GM20000 (cell line): ENCODE results near the gene NCAPG2.

Experiments
- DNase-seq: peaks from one replicate; pipeline ENCODE4 v3.0.0; 2012; ENCODE audit warnings: low spot score
- TF ChIP-seq, protein P1 (sequence below): IDR thresholded peaks from 2 replicates; pipeline ENCODE4 v1.5.1; 2012; ENCODE audit warnings: mild to moderate bottlenecking, control low read depth; ENCODE audit errors: extremely low read depth, missing control alignments

NCAPG2 gene

DNA sequence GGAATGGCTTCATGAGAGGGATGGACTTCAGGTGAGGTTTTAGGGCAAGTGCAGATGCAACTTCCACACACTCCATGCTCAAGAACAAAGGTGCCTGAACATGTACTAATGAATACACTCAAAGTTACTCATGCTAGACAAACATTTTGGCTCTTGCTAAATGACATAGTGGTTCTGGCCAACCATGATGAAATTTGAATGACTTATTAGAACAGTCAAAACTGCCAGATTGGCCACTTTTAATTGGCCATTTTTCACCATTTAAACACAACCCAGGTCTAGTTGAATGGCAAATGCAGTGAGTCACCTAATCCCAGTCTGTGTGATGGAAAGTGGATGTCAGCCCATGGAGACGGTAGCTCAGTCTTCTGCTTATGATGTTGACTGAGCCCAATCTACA is 112.1 kb downstream of the NCAPG2 start:
- no peak for DNase-seq
- TF ChIP-seq, protein P1, sequence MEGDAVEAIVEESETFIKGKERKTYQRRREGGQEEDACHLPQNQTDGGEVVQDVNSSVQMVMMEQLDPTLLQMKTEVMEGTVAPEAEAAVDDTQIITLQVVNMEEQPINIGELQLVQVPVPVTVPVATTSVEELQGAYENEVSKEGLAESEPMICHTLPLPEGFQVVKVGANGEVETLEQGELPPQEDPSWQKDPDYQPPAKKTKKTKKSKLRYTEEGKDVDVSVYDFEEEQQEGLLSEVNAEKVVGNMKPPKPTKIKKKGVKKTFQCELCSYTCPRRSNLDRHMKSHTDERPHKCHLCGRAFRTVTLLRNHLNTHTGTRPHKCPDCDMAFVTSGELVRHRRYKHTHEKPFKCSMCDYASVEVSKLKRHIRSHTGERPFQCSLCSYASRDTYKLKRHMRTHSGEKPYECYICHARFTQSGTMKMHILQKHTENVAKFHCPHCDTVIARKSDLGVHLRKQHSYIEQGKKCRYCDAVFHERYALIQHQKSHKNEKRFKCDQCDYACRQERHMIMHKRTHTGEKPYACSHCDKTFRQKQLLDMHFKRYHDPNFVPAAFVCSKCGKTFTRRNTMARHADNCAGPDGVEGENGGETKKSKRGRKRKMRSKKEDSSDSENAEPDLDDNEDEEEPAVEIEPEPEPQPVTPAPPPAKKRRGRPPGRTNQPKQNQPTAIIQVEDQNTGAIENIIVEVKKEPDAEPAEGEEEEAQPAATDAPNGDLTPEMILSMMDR, result no peak

DNA sequence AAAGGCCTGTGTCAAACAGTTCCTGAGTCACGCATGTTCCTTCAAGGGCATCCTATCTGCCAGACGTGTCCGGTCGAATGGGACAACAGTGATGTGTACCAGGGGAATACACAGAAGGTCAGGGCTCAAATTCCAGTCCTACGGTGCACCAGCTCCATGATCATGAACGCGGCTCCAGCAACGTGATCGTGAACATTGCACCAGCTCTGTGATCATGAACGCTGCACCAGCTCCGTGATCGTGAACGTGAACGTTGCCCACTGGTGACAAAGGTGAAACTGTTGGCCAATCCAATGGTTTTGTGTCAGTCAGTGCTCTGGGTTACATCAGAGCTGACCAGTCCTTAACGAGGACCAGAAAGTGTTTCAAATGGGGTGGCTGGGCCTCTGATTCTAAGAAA is 112.7 kb downstream of the NCAPG2 start:
- no peak for DNase-seq
- TF ChIP-seq, protein P1, result no peak

DNA sequence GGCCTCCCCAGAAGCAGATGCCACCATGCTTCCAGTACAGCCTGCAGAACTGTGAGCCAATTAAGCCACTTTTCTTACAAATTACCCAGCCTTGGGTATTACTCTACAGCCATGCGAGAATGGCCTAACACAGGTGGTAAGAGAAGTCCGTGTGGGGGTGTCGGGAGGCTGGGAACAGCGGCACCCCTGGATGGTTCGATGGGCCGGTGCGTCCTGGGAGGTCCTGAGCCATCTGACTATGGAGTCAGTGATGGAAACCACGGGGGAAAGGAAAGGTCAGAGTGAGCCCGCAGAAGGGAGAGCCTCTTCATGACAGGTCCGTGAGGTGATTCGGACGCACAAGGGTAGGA is 114.4 kb downstream of the NCAPG2 start:
- TF ChIP-seq, protein P1, result no peak
- no peak for DNase-seq

DNA sequence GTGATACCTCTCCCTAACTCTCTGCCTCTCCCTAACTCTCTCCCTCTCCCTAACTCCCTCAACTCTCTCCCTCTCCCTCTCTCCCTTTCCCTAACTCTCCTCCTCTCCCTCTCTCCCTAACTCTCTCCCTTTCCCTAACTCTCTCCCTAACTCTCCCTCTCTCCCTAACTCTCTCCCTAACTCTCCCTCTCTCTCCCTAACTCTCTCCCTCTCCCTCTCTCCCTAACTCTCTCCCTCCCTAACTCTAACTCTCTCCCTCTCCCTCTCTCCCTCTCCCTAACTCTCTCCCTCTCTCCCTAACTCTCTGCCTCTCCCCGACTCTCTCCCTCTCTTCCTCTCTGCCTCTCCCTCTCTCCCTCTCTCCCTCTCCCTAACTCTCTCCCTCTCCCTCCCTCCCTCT is 115.0 kb downstream of the NCAPG2 start:
- TF ChIP-seq, protein P1, result no peak
- DNase-seq, result no peak

DNA sequence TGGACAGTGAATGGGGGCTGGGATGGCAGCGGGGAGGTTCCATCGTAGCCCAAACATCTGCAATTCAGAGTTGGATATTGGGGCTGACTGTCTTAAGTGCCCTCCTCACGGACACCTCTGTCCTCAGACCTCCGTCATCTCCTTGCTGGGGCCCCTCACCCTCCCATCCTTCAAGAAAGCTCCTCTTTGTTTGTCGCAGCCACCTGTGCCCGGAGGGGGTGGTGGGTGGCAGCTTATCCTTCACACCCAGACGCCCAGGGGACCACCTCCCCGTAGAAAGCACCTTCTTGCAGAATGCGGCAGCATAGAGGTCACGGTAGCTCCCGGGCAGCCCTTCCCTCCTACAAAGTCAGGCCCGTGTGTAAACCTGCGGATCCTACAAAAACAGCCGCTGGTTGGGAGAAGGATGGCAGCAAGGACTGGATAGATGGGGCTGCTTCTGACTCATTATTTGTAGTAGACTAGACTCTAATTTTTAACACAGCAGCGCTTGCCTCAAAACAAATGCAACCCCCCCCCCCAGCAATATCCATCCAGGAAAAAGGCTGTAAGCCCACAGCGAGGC is 115.6 kb downstream of the NCAPG2 start:
- TF ChIP-seq, protein P1, result no peak
- no peak for DNase-seq

DNA sequence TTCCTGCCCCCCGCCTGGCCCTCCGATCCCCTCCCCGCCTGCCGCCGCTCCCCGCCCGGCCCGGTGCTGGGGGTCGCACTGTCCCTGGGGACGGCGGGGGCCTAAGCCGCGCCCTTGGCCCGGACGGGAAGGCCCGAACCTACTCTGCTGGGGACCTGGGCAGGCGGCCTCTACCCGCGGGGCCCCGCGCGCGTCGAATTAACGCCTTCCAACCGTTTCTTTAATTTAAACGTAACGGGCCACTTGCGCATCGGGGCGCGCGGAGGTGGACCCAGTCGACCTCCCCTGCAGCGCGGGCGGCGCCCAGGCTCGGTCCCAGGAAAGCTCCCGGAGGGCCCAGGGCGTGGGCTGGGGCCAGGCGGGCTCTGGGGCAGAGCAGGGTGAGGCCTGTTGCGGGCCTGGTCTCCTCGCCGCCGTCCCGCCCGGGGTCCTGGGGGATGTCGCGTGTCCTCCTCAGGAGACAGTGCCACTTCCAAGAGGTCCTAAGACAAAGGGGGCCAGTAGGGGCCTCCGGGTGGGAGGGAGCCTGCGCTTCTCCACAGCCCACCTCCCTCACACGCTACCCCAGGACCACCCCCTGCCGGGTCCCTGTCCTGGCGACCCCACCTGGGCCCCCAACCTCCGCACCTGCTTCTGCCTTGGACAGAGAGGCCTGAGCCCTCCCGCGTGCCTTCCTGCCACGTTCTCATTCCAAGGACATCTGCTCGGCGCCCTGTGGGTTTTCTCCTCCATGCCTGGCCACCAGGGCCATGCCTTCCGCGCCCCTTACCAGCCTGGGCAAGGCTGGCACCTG is 116.3 kb downstream of the NCAPG2 start:
- DNase-seq, result peak; percentile 48
- TF ChIP-seq, protein P1, result no peak

DNA sequence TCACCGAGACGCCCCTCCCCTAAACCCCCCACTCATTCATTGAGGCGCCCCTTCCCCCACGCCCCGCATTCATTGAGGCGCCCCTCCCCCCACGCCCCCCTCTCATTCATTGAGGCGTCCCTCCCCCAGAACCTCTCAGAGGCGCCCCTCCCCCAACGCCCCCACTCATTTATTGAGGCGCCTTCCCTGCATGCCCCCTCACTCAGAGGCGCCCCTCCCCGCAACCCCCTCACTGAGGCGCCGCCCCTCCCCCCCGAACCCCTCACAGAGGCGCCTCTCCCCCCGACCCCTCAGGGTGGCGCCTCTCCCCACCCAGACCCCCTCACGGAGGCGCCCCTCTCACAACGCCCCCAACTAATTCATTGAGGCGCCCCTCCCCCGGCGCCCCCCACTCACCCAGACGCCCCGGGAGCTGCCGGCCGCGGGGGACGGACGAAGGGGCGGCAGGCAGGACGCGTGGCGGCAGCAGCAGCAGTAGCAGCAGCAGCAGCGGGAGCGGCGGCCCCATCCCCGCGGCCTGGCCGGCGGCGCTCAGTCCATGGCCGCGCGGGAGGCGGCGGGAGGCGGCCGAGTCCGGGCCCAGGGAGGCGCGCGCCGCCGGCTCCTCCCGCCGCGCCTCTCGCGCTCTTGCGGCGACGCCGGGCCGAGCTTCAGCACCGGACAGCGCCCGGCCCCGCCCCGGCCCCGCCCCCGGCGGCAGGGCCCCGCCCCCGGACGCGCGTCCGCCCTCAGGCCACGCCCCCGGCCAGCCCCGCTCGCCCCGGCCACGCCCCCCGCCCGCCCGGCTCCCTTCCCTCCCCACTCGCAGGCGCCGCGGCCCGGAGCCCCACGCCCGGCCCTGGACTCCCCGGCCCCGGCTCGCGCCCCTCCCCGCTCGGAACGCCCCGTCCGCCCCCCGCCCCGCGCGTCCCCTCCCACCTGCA is 117.2 kb downstream of the NCAPG2 start, which contains the start of gene PTPRN2:
Gene PTPRN2, minus strand, starts transcription at position 662 of the 923 bp plus-strand sequence.
- TF ChIP-seq, protein P1, result no peak
- DNase-seq, result peak; percentile 97
